ENCODE measurements around the gene HAGHL.
A peak's percentile ranks its signal among the peaks of the same experiment; 100 is the strongest.
"Not testable (repeated sequence)": the region's sequence is repeated elsewhere in the genome, so short reads cannot be mapped to it uniquely, and the experiment has no call there.

HAGHL gene

GRCh38 chr16:752007-752312 is 25.1 kb downstream of the HAGHL start:
- no peak for DNase-seq (ENCODE audit: low read depth)
- TF ChIP-seq, protein P1, sequence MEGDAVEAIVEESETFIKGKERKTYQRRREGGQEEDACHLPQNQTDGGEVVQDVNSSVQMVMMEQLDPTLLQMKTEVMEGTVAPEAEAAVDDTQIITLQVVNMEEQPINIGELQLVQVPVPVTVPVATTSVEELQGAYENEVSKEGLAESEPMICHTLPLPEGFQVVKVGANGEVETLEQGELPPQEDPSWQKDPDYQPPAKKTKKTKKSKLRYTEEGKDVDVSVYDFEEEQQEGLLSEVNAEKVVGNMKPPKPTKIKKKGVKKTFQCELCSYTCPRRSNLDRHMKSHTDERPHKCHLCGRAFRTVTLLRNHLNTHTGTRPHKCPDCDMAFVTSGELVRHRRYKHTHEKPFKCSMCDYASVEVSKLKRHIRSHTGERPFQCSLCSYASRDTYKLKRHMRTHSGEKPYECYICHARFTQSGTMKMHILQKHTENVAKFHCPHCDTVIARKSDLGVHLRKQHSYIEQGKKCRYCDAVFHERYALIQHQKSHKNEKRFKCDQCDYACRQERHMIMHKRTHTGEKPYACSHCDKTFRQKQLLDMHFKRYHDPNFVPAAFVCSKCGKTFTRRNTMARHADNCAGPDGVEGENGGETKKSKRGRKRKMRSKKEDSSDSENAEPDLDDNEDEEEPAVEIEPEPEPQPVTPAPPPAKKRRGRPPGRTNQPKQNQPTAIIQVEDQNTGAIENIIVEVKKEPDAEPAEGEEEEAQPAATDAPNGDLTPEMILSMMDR (IDR thresholded peaks at IDR 0.05; ENCODE audit: insufficient read depth, low read depth, low read length, missing control alignments) = no peak
- no peak overlapping the region for H3K4me3 ChIP-seq (ENCODE audit: low read length)

DNA sequence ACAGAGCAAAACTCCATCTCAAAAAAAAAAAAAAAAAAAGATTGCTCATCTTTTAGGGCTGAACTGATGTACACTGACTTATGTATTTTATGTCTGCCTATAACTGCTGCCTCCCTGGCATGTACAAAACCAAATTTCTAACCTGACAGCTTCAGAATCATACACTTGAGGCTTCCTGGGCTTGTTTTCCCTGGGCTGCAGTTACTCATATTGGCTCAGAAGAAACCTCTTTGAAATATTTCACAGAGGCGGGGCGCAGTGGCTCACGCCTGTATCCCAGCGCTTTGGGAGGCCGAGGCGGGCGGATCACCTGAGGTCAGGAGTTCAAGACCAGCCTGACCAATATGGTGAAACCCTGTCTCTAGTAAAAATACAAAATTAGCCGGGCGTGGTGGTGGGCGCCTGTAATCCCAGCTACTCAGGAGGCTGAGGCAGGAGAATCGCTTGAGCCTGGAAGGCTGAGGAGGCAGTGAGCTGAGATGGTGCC is 27.3 kb downstream of the HAGHL start:
- not testable (repeated sequence) for H3K4me3 ChIP-seq (ENCODE audit: low read length); DNase-seq (ENCODE audit: low read depth)

- H3K4me3 ChIP-seq (ENCODE audit: low read length) = no peak overlapping the region
- TF ChIP-seq, protein P1 (IDR thresholded peaks at IDR 0.05; ENCODE audit: insufficient read depth, low read depth, low read length, missing control alignments) = no peak
- no peak for DNase-seq (ENCODE audit: low read depth)
These were observed 27.8 kb downstream of the HAGHL start for GRCh38 chr16:754656-755055.

- DNase-seq (ENCODE audit: low read depth) = peak; percentile 23
- TF ChIP-seq, protein P1 (IDR thresholded peaks at IDR 0.05; ENCODE audit: insufficient read depth, low read depth, low read length, missing control alignments) = no peak
- H3K4me3 ChIP-seq (ENCODE audit: low read length) = no peak overlapping the region
These were observed 29.5 kb downstream of the HAGHL start for GRCh38 chr16:756428-756827.

GRCh38 chr16:759110-759910 is 32.4 kb downstream of the HAGHL start:
- no peak overlapping the region for H3K4me3 ChIP-seq (ENCODE audit: low read length)
- peak; percentile 60 for DNase-seq (ENCODE audit: low read depth)
- TF ChIP-seq, protein P1 (IDR thresholded peaks at IDR 0.05; ENCODE audit: insufficient read depth, low read depth, low read length, missing control alignments) = no peak

DNA sequence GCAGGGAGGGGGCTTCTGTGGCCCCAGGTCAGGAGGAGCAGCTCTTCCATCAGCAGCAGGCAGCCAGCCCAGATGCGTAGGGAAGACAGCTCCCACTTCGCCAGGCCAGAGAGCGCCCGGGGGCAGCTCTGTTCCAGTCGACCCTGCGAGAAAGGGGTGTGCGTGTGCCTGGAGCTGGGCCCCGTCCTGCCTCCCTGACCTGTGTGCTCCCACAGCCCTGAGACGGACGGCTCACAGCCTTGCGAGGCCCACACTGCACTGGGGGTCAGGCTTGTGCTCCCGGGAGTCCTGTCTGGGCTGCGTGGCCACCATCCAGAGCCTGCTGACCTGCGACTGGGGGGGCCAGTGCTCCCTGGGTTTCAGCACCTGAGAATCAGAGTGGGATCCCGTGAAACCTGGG is 33.2 kb downstream of the HAGHL start:
- no peak overlapping the region for H3K4me3 ChIP-seq (ENCODE audit: low read length)
- TF ChIP-seq, protein P1 (IDR thresholded peaks at IDR 0.05; ENCODE audit: insufficient read depth, low read depth, low read length, missing control alignments) = no peak
- no peak for DNase-seq (ENCODE audit: low read depth)

DNA sequence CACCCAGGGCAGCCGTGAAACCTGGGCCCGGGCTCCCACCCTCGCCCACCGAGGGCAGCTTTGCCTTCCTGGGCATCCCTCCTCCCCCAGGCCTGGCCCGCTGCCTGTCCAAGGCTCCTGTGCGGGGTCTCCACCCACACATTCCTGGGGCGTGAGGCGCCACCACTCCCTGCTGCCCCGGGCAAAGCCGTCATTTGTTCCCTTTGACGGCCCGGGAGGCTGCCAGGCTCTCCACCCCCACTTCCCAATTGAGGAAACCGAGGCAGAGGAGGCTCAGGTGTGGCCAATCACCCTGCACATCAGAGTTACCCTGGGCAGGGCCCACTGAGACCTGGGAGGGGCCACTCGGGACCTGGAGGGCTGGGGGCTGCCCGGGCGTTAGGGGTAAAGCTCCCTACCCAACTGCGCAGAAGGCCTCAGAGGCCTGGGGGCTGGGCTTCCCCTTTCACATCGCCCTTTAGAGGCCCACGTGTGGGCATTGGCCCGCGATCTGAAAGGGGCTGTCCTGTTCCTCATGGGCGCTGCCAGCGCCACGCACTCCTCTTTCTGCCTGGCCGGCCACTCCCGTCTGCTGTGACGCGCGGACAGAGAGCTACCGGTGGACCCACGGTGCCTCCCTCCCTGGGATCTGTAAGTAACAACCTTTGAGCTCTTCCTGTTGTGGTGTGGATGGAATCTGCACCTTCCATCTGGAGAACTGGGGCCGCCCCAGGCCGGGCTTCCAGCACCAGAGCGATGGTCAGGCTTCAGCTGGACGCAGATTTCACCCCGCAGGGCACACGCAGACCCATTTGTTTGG is 33.8 kb downstream of the HAGHL start, which contains the start of gene MSLN:
Gene MSLN, plus strand, starts transcription at position 190 of the 799 bp plus-strand sequence. CDS start 1,947 bp downstream, outside the sequence.
- DNase-seq (ENCODE audit: low read depth) = peak; percentile 76
- H3K4me3 ChIP-seq (ENCODE audit: low read length) = no peak within 1 kb of the TSS
- TF ChIP-seq, protein P1 (IDR thresholded peaks at IDR 0.05; ENCODE audit: insufficient read depth, low read depth, low read length, missing control alignments) = no peak
